Stimulated activated CD8-positive, alpha-beta memory T cell treated with anti-CD3 and anti-CD28 coated beads, Interleukin-7, amount 100 ng/mL, for 4 hours (primary cell): Measurements from ENCODE around the gene PLB1.
A peak's percentile ranks its signal among the peaks of the same experiment; 100 is the strongest.

ENCODE experiments used
- DNase-seq, 2 donors: peaks; one replicate each; pipeline ENCODE4 v3.0.0-alpha.2; 2020; ENCODE audit warnings: low read depth in 2 of 2

PLB1 gene

DNA sequence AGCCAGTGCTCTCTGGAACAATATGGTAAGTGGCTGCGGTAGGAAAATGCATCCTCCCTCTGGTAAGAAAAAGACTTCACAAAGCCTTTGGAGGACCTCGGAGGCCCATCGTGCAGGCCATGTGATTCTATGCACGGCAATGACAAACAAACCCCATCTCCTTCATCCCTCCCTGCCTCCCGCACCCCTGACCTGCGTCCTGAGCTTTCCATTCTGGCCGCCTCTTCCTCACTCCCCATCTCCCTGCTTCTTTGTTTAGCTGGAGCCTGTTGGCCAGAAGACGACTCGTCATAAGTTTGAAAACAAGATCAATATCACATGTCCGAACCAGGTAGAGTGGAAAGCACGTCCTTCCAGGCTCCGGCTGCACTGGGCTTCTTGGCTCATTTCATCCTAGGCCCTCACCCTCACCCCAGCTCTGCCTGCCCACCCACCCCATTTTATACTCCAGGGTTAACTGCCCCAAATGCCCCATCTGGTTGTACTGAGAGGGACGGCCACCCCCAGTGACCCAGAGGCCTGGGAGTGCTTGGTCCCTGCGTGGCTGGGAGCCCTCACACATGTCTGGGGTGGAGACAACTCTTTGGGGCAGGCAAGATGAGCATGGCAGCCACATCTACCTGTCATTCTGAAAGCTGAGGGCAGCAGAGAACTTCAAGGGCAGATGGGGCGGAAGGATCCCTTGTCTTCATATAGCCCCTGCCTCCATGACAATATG lies 94.0 kb downstream of the PLB1 start:
- DNase-seq = no peak

DNA sequence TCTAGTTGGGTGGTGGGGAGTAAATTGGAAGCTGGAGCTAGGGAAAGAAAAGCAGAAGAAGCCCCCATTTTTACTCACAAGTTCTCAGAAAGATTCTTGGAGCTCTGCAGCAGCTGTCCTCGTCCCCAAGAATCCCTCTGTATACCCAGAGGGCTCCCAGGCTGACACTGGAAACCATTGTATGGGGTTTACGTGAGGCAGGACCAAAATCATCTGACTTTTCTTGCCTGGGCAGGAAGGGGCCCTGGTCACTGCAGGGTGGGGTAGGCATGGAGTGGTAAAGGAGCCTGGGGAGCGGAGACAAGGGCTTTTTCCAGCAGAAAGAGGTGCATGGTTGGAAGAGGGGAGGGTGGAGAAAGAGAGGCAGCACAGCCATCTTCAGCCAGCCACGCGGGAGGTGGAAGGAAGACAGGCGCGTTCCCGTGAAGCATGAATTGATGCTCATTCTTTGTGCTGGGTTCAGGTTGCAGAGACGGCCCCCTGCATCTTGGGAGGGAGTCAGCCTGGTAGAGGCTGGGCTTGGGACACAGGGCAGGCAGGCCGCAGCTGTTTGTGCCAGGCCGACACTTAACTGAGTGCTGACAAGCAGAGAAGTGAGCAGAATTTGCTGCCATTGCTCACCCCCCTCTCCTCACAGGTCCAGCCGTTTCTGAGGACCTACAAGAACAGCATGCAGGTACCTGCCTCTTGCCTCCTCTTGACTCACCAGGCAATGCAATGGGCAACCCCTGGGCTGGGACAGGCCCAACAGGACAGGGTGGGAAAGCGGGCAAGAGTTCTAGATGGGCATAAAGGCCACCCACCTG lies 94.8 kb downstream of the PLB1 start:
- no peak for DNase-seq

DNA sequence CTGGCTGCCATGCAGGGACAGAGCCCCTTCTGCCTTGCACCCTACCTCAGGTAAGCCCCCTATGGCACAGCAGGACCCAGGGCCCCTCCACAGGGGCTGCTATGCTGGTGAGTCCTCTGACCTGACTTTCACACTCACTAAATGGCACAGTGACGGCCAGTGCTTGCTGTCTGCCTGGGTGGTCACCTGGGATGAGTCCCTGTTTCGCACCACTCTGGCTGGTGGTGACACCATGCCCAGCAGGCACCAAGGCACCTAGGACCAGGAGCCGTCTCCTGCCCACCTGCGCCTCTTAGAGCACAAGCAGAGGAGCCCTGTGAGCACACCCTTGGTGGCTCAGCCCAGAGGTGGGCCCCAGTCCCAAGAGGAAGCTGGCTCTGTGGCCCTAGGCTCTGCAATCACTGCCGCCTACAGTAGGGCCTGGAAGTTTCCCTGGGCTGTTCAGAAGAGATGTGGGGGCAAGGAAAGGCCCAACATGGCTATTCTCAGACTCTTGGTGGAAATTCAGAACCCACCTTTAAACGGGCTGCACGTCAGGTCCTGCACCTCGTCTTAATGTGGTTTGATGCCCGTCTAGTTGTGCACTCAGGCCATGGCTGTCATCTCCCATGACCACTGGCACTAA lies 96.0 kb downstream of the PLB1 start:
- no peak for DNase-seq

DNA sequence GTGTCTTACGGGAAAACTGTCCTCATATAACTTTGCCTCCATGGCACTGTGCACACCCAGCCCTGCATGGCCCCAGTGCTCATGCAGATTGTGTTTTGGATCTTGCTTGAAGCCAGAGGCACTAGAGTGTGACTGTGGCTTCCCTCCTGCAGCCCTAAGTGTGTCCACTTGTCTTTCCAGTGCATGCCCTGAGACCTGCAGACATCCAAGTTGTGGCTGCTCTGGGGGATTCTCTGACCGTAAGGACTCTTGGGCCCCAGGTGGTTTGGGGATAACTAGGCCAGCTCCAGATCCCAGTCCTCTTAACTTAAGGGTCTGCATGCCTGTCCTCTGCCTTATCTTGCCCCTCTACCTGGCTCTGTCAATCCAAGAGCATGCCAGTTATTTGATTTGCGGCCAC lies 96.6 kb downstream of the PLB1 start:
- no peak for DNase-seq

DNA sequence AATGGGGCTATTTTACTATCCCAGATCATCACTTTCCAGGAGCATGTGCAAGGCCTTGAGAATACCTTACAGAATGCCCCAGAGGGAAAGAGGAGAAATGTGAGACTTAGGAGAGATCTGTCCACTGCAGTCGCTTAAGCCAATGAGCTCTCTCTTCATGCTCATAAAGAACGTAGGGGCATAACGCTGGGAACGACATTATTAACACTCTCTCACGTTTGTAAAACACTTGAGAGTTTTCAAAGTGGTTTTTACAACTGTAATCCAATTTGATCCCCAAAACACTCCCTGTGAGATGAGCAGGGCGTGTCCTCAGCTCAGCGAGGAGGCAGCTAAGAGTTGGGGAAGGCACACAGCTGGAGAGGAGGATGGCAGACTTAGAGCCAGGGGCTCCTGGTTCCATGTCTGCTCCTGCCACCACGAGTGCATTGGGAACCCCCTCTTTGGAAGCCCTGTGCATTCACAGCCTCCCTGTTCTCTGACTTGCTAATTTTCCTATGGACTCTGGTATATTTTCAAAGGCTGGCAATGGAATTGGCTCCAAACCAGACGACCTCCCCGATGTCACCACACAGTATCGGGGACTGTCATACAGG lies 97.4 kb downstream of the PLB1 start:
- DNase-seq = no peak

DNA sequence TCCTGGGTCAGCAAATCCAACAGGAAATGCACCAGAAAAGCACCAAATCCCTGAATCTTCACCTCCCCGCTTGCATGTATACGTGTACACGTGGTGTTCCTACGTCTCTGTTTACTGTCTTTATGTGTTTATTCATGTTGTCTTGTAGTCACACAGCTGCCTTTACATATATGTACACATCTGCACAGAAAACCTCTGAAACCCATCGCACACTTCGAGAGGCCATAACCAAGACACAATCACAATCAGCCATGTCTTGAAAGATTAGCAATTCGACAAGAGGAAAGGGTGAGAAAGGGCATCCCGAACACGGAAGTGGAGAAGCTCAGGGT lies 98.1 kb downstream of the PLB1 start:
- no peak for DNase-seq

DNA sequence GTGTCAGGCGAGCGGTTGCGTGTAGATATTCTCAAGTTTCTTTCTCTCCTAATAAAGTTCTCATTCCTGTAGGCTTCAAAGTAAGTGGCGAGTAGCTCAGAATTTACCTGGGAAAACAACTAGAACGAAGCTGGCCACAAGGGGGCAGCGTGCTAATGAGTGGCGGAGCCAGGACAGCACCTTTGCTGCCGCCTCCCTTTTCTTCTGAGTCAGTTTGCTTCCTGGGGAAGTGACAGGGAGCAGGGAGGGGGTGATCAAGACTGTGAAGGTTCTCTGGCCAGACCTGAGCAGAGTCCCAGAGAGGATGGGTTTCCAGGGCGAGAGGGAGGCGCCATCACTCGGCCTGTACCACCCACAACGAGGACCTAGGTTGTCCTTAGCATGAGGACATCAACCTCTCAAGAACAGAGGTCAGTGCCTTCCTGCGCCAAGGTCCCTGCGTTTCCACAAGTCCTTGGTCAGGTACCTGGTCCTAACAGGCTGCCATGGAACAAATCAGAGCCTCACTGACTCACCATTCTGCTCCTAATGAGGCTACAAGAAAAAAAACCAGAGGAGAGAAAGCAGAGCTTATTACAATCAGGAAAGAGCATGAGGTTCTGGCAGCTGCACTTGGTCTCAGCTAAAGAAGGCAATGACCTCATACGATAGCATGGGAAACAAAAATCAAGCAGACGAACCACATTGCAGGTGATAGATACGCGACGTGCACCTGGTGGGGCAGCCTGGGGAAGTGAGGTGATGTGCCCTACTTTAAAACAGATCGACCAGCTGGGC lies 98.7 kb downstream of the PLB1 start:
- DNase-seq = peak; percentile 66 to 69

DNA sequence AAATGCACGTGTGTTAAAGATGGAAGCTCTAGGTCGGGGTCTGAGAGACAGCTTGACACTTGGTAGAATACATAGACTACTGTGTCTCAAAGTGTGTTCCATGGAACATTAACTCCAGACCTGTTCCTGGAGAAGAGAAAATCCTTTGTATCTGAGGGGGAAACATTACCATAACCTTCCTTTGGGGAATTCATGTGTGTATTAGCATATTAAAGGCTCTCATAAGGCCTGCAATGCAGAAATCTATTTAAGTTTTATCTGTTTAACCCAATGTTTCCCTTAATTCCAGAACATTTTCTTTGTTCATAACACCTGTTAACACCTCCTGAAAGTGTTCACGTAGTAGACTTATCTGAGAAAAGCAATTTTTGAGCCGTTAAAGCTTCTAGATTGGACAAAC lies 99.5 kb downstream of the PLB1 start:
- DNase-seq = no peak

DNA sequence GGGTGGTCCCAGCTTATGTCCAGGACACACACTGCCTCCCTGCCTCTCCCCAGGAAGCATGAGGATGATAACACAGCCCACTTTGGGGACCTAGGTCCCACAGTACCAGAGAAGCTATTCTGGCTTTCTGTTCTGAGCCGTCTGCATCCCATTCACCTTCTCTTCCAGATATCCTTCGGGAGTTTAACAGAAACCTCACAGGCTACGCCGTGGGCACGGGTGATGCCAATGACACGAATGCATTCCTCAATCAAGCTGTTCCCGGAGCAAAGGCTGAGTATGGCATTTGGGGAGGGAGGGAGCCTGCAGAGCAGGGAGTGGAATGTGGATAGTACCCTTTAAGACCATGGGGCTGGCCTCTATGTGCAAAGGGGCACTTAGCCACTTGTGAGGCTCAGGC lies 102.6 kb downstream of the PLB1 start:
- no peak for DNase-seq

DNA sequence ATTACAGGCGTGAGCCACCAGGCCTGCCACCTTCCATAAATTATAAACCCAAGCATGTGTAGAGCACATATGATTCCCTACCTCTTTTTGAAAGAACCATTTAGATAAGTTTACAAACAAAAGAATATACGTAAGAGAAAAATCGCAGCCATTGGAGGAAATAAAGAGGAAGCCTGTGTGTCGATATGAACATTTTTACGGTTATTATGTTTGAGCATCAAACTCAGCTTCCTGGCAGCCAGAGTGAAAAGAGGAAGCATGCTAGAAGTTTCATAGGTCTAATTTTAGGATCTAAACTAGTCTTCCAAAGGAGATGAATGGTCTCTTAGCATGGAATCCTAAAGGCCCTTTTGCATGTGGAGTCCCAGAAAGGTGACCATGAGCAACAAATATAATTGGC lies 104.3 kb downstream of the PLB1 start:
- no peak for DNase-seq

DNA sequence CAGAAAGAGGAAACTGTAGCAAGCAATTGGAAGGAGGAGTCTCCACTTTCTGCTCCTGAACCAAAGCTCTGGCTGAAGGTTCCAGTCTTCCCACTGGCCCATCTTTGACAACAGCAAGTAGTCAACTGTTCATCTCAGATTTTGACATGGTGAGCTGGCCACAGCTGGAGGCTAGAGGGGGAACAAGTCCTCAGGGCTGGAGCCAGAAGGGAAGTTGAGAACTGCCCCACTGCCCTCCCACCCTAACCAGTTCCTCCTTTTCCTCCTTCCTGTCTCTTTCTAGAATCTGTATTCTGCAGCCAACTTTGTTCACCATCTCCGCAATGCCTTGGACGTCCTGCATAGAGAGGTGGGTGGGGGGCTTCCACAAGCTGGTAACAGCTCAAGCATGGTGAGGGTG lies 105.8 kb downstream of the PLB1 start:
- DNase-seq = no peak

DNA sequence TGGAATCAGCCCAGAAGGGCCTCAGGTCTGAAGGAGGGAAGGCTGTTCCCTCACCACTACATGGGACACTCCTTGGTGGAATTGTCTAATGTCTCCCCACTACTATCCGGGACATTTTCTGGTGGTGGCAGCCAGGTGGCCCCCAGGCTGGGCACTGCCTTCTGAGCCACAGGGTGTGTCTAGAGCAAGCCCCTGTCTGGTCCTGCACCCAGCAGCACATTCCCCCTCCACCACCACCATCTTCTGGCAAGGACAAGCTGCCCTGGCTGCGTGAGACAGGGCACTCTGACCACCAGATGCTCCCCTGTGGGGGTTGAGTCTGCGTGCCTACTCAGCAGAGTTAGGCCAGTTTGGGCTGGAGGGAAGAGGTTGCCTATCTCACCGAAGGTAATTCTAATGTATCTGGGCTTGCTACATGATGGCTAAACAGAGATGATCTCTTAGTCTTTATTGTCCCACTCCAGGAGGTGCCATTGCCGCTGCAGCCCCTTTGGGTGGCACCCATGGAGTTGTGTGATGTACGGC lies 106.3 kb downstream of the PLB1 start:
- no peak for DNase-seq

DNA sequence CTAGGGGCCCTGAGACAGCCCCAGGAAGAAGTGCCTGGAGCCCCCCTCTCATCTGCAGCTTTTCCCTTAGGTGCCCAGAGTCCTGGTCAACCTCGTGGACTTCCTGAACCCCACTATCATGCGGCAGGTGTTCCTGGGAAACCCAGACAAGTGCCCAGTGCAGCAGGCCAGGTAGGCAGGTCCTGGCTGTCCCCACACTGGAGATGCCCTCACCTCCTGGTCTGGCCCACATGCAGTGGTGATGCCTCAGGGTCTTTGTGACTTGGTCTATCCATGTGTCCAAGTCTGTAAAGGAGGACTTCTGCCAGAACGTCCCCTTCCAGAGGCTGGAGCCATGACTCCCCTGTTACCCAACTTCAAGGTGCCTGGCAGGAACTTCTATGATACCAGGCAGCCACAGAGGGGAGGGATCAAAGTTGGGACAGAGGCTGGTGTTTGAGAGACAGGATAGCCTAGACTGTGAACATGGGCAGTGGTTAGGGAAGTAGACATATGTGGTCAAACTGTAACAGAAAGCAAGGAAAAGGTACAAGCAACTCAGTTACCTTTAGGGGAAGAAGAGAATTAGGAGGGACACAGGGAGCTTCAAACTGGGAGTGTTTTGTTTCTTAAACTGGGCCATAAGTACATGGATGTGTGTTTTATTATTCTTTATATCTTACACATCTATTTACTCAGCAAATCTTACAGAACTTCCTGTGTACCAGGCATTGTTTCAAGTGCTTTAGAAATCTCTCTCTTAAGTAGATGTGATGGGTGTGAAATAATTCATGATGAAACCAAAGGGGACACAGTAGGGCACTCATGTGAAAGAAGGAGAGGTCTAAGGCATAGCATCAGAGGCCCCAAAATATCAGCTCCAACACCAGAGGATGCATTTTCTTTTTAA lies 107.1 kb downstream of the PLB1 start:
- no peak for DNase-seq

DNA sequence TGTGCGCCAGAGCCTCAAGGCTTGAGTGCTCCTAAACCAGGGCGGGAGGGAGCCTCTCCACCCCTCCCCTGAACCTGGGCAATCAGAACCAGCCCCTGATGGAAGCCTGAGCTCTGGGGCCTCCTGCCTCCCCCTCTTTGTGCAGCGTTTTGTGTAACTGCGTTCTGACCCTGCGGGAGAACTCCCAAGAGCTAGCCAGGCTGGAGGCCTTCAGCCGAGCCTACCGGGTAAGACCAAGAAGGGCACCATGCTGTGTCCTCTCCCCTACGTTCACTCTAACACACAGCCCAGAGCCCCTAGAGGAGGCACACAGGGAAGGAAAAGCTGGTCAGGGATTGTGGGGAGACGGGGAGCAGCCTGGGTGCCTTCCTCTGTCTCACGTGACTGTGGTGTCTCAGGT lies 108.0 kb downstream of the PLB1 start:
- no peak for DNase-seq

DNA sequence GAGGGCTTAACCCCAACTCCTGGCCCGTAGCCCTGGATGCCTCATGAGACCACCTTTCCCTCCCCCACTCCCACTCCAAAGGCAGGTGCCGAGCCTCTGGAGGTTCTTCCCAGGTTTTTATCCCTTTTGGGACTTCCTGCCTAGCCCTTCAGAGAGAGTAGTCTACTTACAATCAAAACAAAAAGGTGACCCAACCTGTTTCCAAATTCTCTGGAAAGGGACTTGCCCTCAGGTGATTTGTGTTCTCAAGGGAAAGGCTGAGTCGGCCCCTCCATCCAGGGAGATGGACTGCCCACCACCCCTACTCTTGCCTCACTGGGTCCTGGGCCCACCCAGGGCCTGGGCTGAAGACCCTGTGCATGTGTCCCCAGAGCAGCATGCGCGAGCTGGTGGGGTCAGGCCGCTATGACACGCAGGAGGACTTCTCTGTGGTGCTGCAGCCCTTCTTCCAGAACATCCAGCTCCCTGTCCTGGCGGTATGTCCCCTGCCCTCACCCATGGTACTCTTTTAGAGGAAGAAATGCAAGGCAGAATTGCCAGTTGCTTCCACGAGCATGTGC lies 108.5 kb downstream of the PLB1 start:
- DNase-seq = no peak

DNA sequence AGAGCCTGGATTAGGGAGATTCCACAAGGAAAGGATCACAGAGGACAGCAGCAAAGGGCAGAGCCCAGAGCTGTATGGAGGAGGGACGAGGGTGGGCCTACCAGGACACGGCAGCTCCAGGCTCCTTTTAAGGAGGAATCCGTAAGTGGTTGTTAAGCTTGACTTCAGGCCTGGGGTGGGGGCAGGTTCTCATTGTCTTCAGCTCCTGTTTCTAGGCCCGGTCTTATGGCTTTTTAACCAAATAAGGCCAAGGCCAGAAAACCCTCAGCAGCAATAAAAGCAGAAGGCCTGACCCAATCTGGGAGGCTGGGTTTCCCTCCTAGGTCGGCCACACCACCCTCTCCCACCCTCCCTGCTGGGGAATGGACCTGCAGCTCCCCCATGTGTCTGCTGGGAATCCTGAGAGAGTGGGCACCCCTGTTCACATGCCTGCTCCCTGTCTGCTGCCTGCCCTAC lies 111.2 kb downstream of the PLB1 start:
- DNase-seq = no peak

DNA sequence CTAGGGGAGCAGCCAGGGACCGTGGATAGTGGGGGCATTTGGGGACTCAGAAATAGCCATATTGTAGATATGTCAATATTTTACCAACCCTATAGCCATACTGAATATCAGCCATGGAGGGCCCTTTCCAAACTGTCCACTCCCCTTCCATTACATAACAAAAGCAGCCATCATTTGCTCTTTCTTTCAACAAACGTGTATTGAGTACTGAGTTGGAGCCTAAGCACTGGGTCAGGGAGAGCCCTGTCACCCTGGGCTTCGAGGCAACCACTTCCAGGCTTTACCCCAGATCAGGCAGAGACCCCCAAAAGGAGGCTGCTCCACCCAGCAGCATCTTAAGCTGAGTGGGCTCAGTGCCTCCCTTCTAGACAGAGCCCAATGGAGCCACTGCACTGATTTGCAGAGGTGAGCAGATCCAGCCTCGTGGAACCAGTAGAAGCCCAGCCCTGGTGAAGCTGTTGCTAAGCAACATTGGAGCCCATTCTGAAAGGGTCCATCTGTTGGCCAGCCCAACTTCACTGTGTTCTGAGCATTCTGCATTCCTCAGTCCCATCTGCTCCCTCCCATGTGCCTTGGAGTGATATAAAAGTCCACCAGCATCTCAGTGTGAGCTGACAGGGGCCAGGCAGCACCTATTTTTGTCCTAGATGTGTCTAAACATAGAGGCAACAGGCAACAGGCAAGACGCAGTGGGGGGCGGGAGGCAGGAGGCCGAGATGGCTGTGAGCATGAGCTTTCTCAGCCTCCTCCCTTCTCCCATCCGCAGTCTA lies 112.1 kb downstream of the PLB1 start:
- no peak for DNase-seq

DNA sequence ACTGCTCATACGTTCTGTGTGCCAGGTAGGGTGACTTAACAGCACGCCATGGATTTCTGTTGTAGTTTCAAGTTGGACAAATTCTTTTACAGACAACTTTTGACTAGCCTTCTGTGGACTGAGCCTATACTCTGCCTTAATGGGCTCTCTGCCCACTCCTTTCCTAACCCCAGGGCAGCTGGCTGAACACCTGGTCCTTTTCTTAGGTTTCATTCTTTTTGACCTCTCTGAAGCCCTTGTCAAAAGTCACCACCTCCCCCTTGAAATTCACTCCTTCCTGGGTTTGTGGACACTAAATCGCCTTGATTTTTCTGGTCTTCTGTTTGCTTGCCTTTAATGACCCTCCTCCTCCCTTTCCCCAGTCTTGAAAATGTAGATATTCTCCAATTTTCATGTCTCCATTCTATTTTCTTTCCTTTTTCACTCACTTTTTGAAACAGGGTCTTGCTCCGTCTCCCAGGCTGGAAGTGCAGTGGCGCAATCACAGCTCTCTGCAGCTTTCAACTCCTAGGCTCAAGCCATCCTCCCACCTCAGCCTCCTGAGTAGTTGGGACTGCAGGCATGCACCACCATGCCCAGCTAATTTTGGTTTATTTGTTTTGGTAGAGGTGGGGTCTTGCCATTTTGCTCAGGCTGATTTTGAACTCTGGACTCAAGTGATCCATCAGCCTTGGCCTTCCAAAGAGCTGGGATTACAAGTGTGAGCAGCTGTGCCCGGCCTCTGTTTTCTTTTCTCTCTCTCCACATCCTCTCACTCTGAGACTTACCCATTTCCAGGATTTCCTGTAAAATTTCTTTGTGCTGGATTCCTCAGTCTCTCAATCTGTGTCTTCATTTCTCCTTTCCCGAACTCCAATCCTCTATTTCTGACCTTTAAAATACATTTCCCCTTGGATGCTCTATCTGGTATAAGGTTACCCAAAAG lies 112.9 kb downstream of the PLB1 start:
- DNase-seq = no peak
